Endothelial cell of umbilical vein (primary cell): ENCODE results near the gene CDH9. TPM values are rescaled to one million over a fixed set of nuclear protein-coding genes. Genes with fewer than 3 reads are reported as not detected.

ENCODE experiments used
- BruUV-seq: library from RNA; stranded (reverse); fragments of 400-500 nt; replicated peaks from 2 replicates; lab custom pipeline; 2021; lab: Mats Ljungman, UMichigan
- CTCF ChIA-PET: fragments of 300-600, 350-600 bp; sonication (Branson Sonifier 250); formaldehyde crosslinking; loops from one replicate; lab custom pipeline; 2021; ENCODE audit warnings: antibody characterized with exemption, inconsistent platforms; lab: Charles Lee
- POLR2A ChIA-PET: fragments of 300-600, 350-600 bp; sonication (Branson Sonifier 250); formaldehyde crosslinking; loops from one replicate; lab custom pipeline; 2021; ENCODE audit warnings: antibody characterized with exemption, inconsistent platforms; lab: Charles Lee
- DNase-seq: peaks from one replicate; pipeline ENCODE4 v3.0.0-alpha.2; 2011; ENCODE audit warnings: low read depth, low spot score
- FAIRE-seq: peaks from 2 replicates; lab custom pipeline; 2011; peaks lifted over from hg19 to GRCh38; lab: Jason Lieb, UNC
- H2AFZ ChIP-seq: 2 replicates; pipeline ENCODE4 v1.6.0; 2012; ENCODE audit warnings: low read depth, low read length, control low read depth, inconsistent platforms
- H3K27ac ChIP-seq: 2 replicates; pipeline ENCODE4 v1.5.1; 2011; ENCODE audit warnings: low read depth, mild to moderate bottlenecking, control low read depth, low read length, moderate library complexity; ENCODE audit not compliant: insufficient read depth
- H3K27me3 ChIP-seq, 2 experiments: 2 replicates each; pipeline versions ENCODE4 v1.6.0 to v1.6.1; 2011; ENCODE audit warnings: low read length in 2 of 2, mixed read lengths in 1 of 2; ENCODE audit not compliant: control insufficient read depth in 2 of 2, insufficient read depth in 2 of 2
- H3K36me3 ChIP-seq, 2 experiments: 2 replicates in 1 of 2; 3 replicates in 1 of 2; pipeline ENCODE4 v1.5.1; 2011; ENCODE audit warnings: low read length in 2 of 2, mild to moderate bottlenecking in 1 of 2, moderate library complexity in 1 of 2; ENCODE audit not compliant: control insufficient read depth in 2 of 2, insufficient read depth in 2 of 2; ENCODE audit errors: extremely low read depth in 1 of 2
- H3K4me1 ChIP-seq: 3 replicates; pipeline ENCODE4 v1.5.1; 2011; ENCODE audit warnings: mild to moderate bottlenecking, low read length; ENCODE audit not compliant: control insufficient read depth, insufficient read depth; ENCODE audit errors: extremely low read depth
- H3K4me2 ChIP-seq: 2 replicates; pipeline ENCODE4 v1.6.1; 2011; ENCODE audit warnings: low read length, control low read depth, mixed read lengths; ENCODE audit not compliant: insufficient read depth
- H3K4me3 ChIP-seq, 3 experiments: fragments of 200-600 bp in 1 of 3; sonication (generic), shearing (Covaris generic) in 1 of 3; replicated peaks in 1 of 3; 2 replicates each; pipeline ENCODE4 v1.5.1; 2011 to 2016; ENCODE audit warnings: control low read depth in 3 of 3, low read length in 3 of 3, mild to moderate bottlenecking in 2 of 3, inconsistent platforms in 1 of 3, low read depth in 1 of 3, moderate library complexity in 1 of 3; ENCODE audit not compliant: insufficient read depth in 1 of 3
- H3K79me2 ChIP-seq: 2 replicates; pipeline ENCODE4 v1.6.0; 2012; ENCODE audit warnings: low read length, inconsistent platforms; ENCODE audit not compliant: control insufficient read depth, insufficient read depth
- H3K9ac ChIP-seq: replicated peaks from 2 replicates; pipeline ENCODE3; 2011; ENCODE audit warnings: low read length, control low read depth; ENCODE audit not compliant: insufficient read depth; ENCODE audit errors: extremely low read depth
- H3K9me1 ChIP-seq: replicated peaks from 3 replicates; pipeline ENCODE4 v1.6.0; 2011; ENCODE audit warnings: mild to moderate bottlenecking, low read length; ENCODE audit not compliant: control insufficient read depth, insufficient read depth; ENCODE audit errors: extremely low read depth
- H3K9me3 ChIP-seq: replicated peaks from 2 replicates; pipeline ENCODE4 v1.5.1; 2012; ENCODE audit warnings: low read length, inconsistent platforms; ENCODE audit not compliant: control insufficient read depth, insufficient read depth
- H4K20me1 ChIP-seq: replicated peaks from 2 replicates; pipeline ENCODE3; 2011; ENCODE audit warnings: mild to moderate bottlenecking, low read length; ENCODE audit not compliant: control insufficient read depth, insufficient read depth; ENCODE audit errors: extremely low read depth
- CTCF ChIP-seq, 2 donors: IDR thresholded peaks; 1 replicate in 1 of 2; 2 replicates in 1 of 2; pipeline ENCODE4 v1.5.1; 2011; ENCODE audit warnings: low read length in 2 of 2, mild to moderate bottlenecking in 2 of 2, moderate library complexity in 2 of 2, control low read depth in 1 of 2, inconsistent platforms in 1 of 2, low read depth in 1 of 2; ENCODE audit not compliant: insufficient read depth in 1 of 2; ENCODE audit errors: extremely low read depth in 1 of 2
- EZH2 ChIP-seq: IDR thresholded peaks from 2 replicates; pipeline ENCODE4 v1.6.1; 2012; ENCODE audit warnings: borderline replicate concordance, low read depth, mild to moderate bottlenecking, moderate library complexity, low read length, inconsistent platforms; ENCODE audit not compliant: severe bottlenecking
- FOS ChIP-seq: IDR thresholded peaks from 2 replicates; pipeline ENCODE4 v1.6.1; 2011; ENCODE audit warnings: mild to moderate bottlenecking, low read length, moderate library complexity, borderline replicate concordance; ENCODE audit not compliant: insufficient read depth
- GATA2 ChIP-seq: IDR thresholded peaks from 2 replicates; pipeline ENCODE4 v1.7.0; 2011; ENCODE audit warnings: low read depth, mild to moderate bottlenecking, moderate library complexity, mixed read lengths, low read length; ENCODE audit not compliant: insufficient read length, insufficient read depth
- JUN ChIP-seq: IDR thresholded peaks from 2 replicates; pipeline ENCODE4 v1.6.1; 2011; ENCODE audit warnings: borderline replicate concordance, low read depth; ENCODE audit not compliant: insufficient read length, insufficient read depth
- MAX ChIP-seq: IDR thresholded peaks from 2 replicates; pipeline ENCODE4 v1.6.1; 2011; ENCODE audit not compliant: insufficient read depth, insufficient read length
- MYC ChIP-seq: IDR thresholded peaks from one replicate; pipeline ENCODE4 v1.6.1; 2011; ENCODE audit warnings: mild to moderate bottlenecking, low read depth, low read length
- POLR2A ChIP-seq: IDR thresholded peaks from 2 replicates; pipeline ENCODE4 v1.6.1; 2012; ENCODE audit warnings: low read depth, mild to moderate bottlenecking, control low read depth, low read length
- POLR2AphosphoS5 ChIP-seq: IDR thresholded peaks from 2 replicates; pipeline ENCODE4 v1.6.1; 2012; ENCODE audit warnings: low read depth, mild to moderate bottlenecking, control low read depth, low read length, moderate library complexity; ENCODE audit not compliant: insufficient read depth
- dilution Hi-C: fragments of 300-500 bp; cut with MboI; formaldehyde crosslinking; loops from one replicate; pipeline ENCODE4 v1.15.0; 2019; ENCODE audit warnings: low sequenced_read_pairs; ENCODE audit not compliant: extremely low pct_ligation_motif_present
- intact Hi-C: fragments of 100-400 bp; cut with micrococcal nuclease; formaldehyde crosslinking; loops from one replicate; pipeline ENCODE4 v1.10.0; 2022
- polyA plus RNA-seq, 4 experiments: library from polyadenylated mRNA; depleted of rRNA in 3 of 4; stranded (reverse) in 3 of 4; unstranded in 1 of 4; fragments of >200 nt; gene quantifications; 2 replicates each; pipeline versions ENCODE4 v1.2.1 to v1.2.3, GENCODE V29; 2011 to 2012; ENCODE audit warnings: missing spikeins in 1 of 4
- total RNA-seq: library from RNA; stranded (reverse); gene quantifications from 2 replicates; pipeline ENCODE4 v1.2.3, GENCODE V29; 2021

Gene CDH9
- total and polyA plus RNA-seq, 2 donors (not counting 3 experiments of a cell fraction or from before 2014, with no cell fraction given) = not detected

GRCh38 chr5:26940994-26941393 is 97.4 kb downstream of the CDH9 start:
- dilution Hi-C loops = no loop called here
- Histone ChIP-seq H4K20me1 (no peaks in the 10 kb centered on the region), H3K9me1 (no peaks in the 10 kb centered on the region), H3K4me1 (no peaks in the 10 kb centered on the region), H3K4me2 (no peak overlapping the region), H3K27ac (no peak overlapping the region), H3K9ac (no peak overlapping the region), H3K4me3 (no peak overlapping the region), H3K27me3 (no peaks in the 10 kb centered on the region), H3K9me3 (peaks cover 2% of the 10 kb centered on the region), H2AFZ (no peak overlapping the region), H3K36me3 (no peaks in the 10 kb centered on the region), H3K79me2 (no peaks in the 10 kb centered on the region)
- TF ChIP-seq JUN (no peak), CTCF (IDR thresholded peaks at IDR 0.05; ENCODE audit: extremely low read depth in 1 of 2, insufficient read depth in 1 of 2, low read depth in 1 of 2, low read length in 2 of 2) (no peak), GATA2 (no peak), FOS (no peak), EZH2 (no peak), POLR2AphosphoS5 (no peak), MYC (no peak), POLR2A (no peak), MAX (no peak)
- no peak for DNase-seq
- ChIA-PET POLR2A (no interaction called here), CTCF (no interaction called here)
- FAIRE-seq = no peak
- no TSS peak for BruUV-seq
- intact Hi-C loops = no loop called here
